ENCODE data around the gene ZNF518B. TPM values are rescaled to one million over a fixed set of nuclear protein-coding genes. Genes with fewer than 3 reads are reported as not detected.

The ZNF518B gene
- total and polyA plus RNA-seq, 2 of the 13 experiments (the other 11 are each of a cell fraction or from before 2014, with no cell fraction given): 0.02 TPM; not detected in 1

- ATAC-seq (no peak), FAIRE-seq (no peak), DNase-seq (ENCODE audit: low spot score) (no peak)
- TF ChIP-seq ZBTB3 (CRISPR knock-in tag; IDR thresholded peaks at IDR 0.05; ENCODE audit: borderline replicate concordance, low read depth) (no peak), ZNF691 (CRISPR knock-in tag; IDR thresholded peaks at IDR 0.05; ENCODE audit: borderline replicate concordance, low read depth) (no peak)
- Histone ChIP-seq H3K27me3 (ENCODE audit: control insufficient read depth in 1 of 2, insufficient read depth in 2 of 2, low read length in 2 of 2) (peaks cover 0 to 2% of the 10 kb centered on the region in 2 experiments; a peak in 1 of 5 replicates), H3K4me1 (ENCODE audit: insufficient read depth, low read length) (no peaks in the 10 kb centered on the region), H3K9ac (ENCODE audit: insufficient read depth, low read depth, low read length) (no peak overlapping the region), H3K36me3 (replicated peaks in 1 of 2; ENCODE audit: control insufficient read depth in 1 of 2, insufficient read depth in 2 of 2, low read length in 2 of 2) (no peaks in the 10 kb centered on the region), H3K4me2 (ENCODE audit: low read depth, low read length) (no peak overlapping the region), H2AFZ (ENCODE audit: low read length) (no peak overlapping the region), H3K4me3 (replicated peaks in 1 of 3; ENCODE audit: insufficient read depth in 1 of 3, low read depth in 2 of 3, low read length in 3 of 3) (no peak overlapping the region), H3K27ac (ENCODE audit: extremely low read length, insufficient read depth, low read length) (no peak overlapping the region), H4K20me1 (ENCODE audit: insufficient read depth, low read length) (no peaks in the 10 kb centered on the region), H3K79me2 (ENCODE audit: insufficient read depth, low read length) (no peaks in the 10 kb centered on the region), H3K9me3 (ENCODE audit: low read length) (no peaks in the 10 kb centered on the region)
- no TSS peak for BruUV-seq (replicated peaks)
- 0% methylated on average over 2 of the region's 2 CpGs for WGBS (ENCODE audit: low lambda C conversion rate)
- ChIA-PET CTCF (ENCODE audit: low intra/inter-chr PET ratio, low total read pairs) (no interaction called here), POLR2A (no interaction called here)
- intact Hi-C loops (cut with micrococcal nuclease; ENCODE audit: unreplicated experiment): no loop called here
- in situ Hi-C loops (cut with HindIII; ENCODE audit: extremely low pct_ligation_motif_present, low pct_unique_long_range_greater_than_20kb): no loop called here
These were observed 2.1 kb downstream of the ZNF518B start for GRCh38 chr4:10455133-10455532.

GRCh38 chr4:10454726-10455125 lies 2.5 kb downstream of the ZNF518B start:
- no TSS peak for BruUV-seq (replicated peaks)
- no peak overlapping the region for H3K9ac ChIP-seq (ENCODE audit: insufficient read depth, low read depth, low read length)
- H3K27me3 ChIP-seq (ENCODE audit: control insufficient read depth in 1 of 2, insufficient read depth in 2 of 2, low read length in 2 of 2): peaks cover 0 to 2% of the 10 kb centered on the region in 2 experiments; a peak in 1 of 5 replicates
- H3K27ac ChIP-seq (ENCODE audit: extremely low read length, insufficient read depth, low read length): no peak overlapping the region
- in situ Hi-C loops (cut with HindIII; ENCODE audit: extremely low pct_ligation_motif_present, low pct_unique_long_range_greater_than_20kb): no loop called here
- H3K4me1 ChIP-seq (ENCODE audit: insufficient read depth, low read length): no peaks in the 10 kb centered on the region
- H4K20me1 ChIP-seq (ENCODE audit: insufficient read depth, low read length): no peaks in the 10 kb centered on the region
- no peak overlapping the region for H3K4me3 ChIP-seq (replicated peaks in 1 of 3; ENCODE audit: insufficient read depth in 1 of 3, low read depth in 2 of 3, low read length in 3 of 3)
- H3K4me2 ChIP-seq (ENCODE audit: low read depth, low read length): no peak overlapping the region
- WGBS (ENCODE audit: low lambda C conversion rate): 0% methylated on average over 3 of the region's 6 CpGs
- no peaks in the 10 kb centered on the region for H3K9me3 ChIP-seq (ENCODE audit: low read length)
- ChIA-PET CTCF (ENCODE audit: low intra/inter-chr PET ratio, low total read pairs) (no interaction called here), POLR2A (no interaction called here)
- no peak for FAIRE-seq
- H3K36me3 ChIP-seq (replicated peaks in 1 of 2; ENCODE audit: control insufficient read depth in 1 of 2, insufficient read depth in 2 of 2, low read length in 2 of 2): no peaks in the 10 kb centered on the region
- H2AFZ ChIP-seq (ENCODE audit: low read length): no peak overlapping the region
- ATAC-seq: no peak
- TF ChIP-seq FLYWCH1 (CRISPR knock-in tag; IDR thresholded peaks at IDR 0.05): no peak
- TF ChIP-seq SNRNP70 (IDR thresholded peaks at IDR 0.05; ENCODE audit: low read depth, low read length): no peak
- no peak for TF ChIP-seq BRCA1 (CRISPR knock-in tag; IDR thresholded peaks at IDR 0.05)
- no peak for TF ChIP-seq ATF7 (IDR thresholded peaks at IDR 0.05)
- no peak for TF ChIP-seq ATF7 (CRISPR knock-in tag; IDR thresholded peaks at IDR 0.05)
- TF ChIP-seq ZNF33B (CRISPR knock-in tag; IDR thresholded peaks at IDR 0.05): no peak
- DNase-seq (ENCODE audit: low spot score): no peak
- intact Hi-C loops (cut with micrococcal nuclease; ENCODE audit: unreplicated experiment): no loop called here
- H3K79me2 ChIP-seq (ENCODE audit: insufficient read depth, low read length): no peaks in the 10 kb centered on the region
